Loucy (cell line): ENCODE measurements around the gene DGKI.

Source experiments
- H2AFZ ChIP-seq: fragments of 200-600 bp; sonication (generic); 2 replicates; pipeline ENCODE4 v1.6.0; 2016; ENCODE audit warnings: antibody characterized with exemption, mild to moderate bottlenecking, low read length, moderate library complexity
- H3F3A ChIP-seq: fragments of 200-600 bp; 2 replicates; pipeline ENCODE4 v1.6.0; 2016; ENCODE audit warnings: antibody characterized with exemption, low read depth, mild to moderate bottlenecking
- H3K27me3 ChIP-seq: fragments of 200-600 bp; sonication (generic); 2 replicates; pipeline ENCODE4 v1.6.1; 2014; ENCODE audit warnings: low read length, mild to moderate bottlenecking; ENCODE audit not compliant: insufficient read depth, poor library complexity, severe bottlenecking
- H3K36me3 ChIP-seq: fragments of 200-600 bp; sonication (generic); 2 replicates; pipeline ENCODE4 v1.6.1; 2016; ENCODE audit warnings: low read length; ENCODE audit not compliant: insufficient read depth
- H3K4me1 ChIP-seq: fragments of 200-600 bp; sonication (generic); 2 replicates; pipeline ENCODE4 v1.5.1; 2014; ENCODE audit warnings: low read length, mild to moderate bottlenecking; ENCODE audit not compliant: insufficient read depth, poor library complexity, severe bottlenecking
- H3K4me2 ChIP-seq: fragments of 200-600 bp; sonication (generic); 2 replicates; pipeline ENCODE4 v1.6.0; 2014; ENCODE audit warnings: antibody characterized with exemption, low read length, low read depth, mild to moderate bottlenecking; ENCODE audit not compliant: poor library complexity, severe bottlenecking
- H3K4me3 ChIP-seq: fragments of 200-600 bp; sonication (generic); 2 replicates; pipeline ENCODE4 v1.5.1; 2014; ENCODE audit warnings: low read length, mild to moderate bottlenecking, mixed read lengths; ENCODE audit not compliant: poor library complexity, severe bottlenecking
- H3K79me2 ChIP-seq: fragments of 200-600 bp; sonication (generic); 2 replicates; pipeline ENCODE4 v1.6.1; 2014; ENCODE audit warnings: low read length; ENCODE audit not compliant: insufficient read depth
- H3K9ac ChIP-seq: fragments of 200-600 bp; sonication (generic); 2 replicates; pipeline ENCODE4 v1.6.0; 2014; ENCODE audit warnings: mild to moderate bottlenecking, low read depth, low read length, moderate library complexity; ENCODE audit not compliant: poor library complexity, severe bottlenecking
- H3K9me2 ChIP-seq: fragments of 200-600 bp; sonication (generic); replicated peaks from 2 replicates; pipeline ENCODE4 v1.6.1; 2016; ENCODE audit warnings: low read depth, low read length, mixed read lengths
- H3K9me3 ChIP-seq: fragments of 200-600 bp; sonication (generic); 2 replicates; pipeline ENCODE4 v1.6.1; 2014; ENCODE audit warnings: mild to moderate bottlenecking, antibody characterized with exemption, low read length, low read depth; ENCODE audit not compliant: insufficient read depth
- H4K20me1 ChIP-seq: fragments of 200-600 bp; sonication (generic); 2 replicates; pipeline ENCODE4 v1.6.0; 2014; ENCODE audit warnings: antibody characterized with exemption, low read length, mild to moderate bottlenecking; ENCODE audit not compliant: insufficient read depth, poor library complexity, severe bottlenecking
- CTCF ChIP-seq: fragments of 200-600 bp; sonication (generic); conservative IDR thresholded peaks from 2 replicates; pipeline ENCODE4 v1.5.1; 2014; ENCODE audit warnings: mild to moderate bottlenecking, antibody characterized with exemption, low read length
- EZH2phosphoT487 ChIP-seq: fragments of 200-600 bp; IDR thresholded peaks from 2 replicates; pipeline ENCODE4 v1.6.1; 2018; ENCODE audit warnings: antibody characterized with exemption, mild to moderate bottlenecking, moderate library complexity, borderline replicate concordance

DGKI gene

GRCh38 chr7:137366995-137367394 is 479.8 kb downstream of the DGKI start:
- Histone ChIP-seq H3F3A (no peaks in the 10 kb centered on the region), H4K20me1 (no peaks in the 10 kb centered on the region), H3K9me2 (no peaks in the 10 kb centered on the region), H3K9me3 (no peaks in the 10 kb centered on the region), H3K27me3 (no peaks in the 10 kb centered on the region), H3K4me3 (no peak overlapping the region), H3K4me2 (no peak overlapping the region), H3K4me1 (no peaks in the 10 kb centered on the region), H2AFZ (no peak overlapping the region), H3K79me2 (no peaks in the 10 kb centered on the region), H3K36me3 (no peaks in the 10 kb centered on the region), H3K9ac (no peak overlapping the region)
- TF ChIP-seq EZH2phosphoT487 (no peak), CTCF (no peak)

GRCh38 chr7:137363683-137364082 is 483.1 kb downstream of the DGKI start:
- no peaks in the 10 kb centered on the region for H3K4me1 ChIP-seq
- H3K4me2 ChIP-seq, result no peak overlapping the region
- no peaks in the 10 kb centered on the region for H4K20me1 ChIP-seq
- no peaks in the 10 kb centered on the region for H3K9me2 ChIP-seq
- H3K4me3 ChIP-seq, result no peak overlapping the region
- TF ChIP-seq EZH2phosphoT487 (no peak), CTCF (no peak)
- no peaks in the 10 kb centered on the region; the same call in 1 of the 2 replicates for H3K9me3 ChIP-seq
- H3K27me3 ChIP-seq, result no peaks in the 10 kb centered on the region
- H3K9ac ChIP-seq, result no peak overlapping the region
- H3K36me3 ChIP-seq, result no peaks in the 10 kb centered on the region
- no peaks in the 10 kb centered on the region for H3K79me2 ChIP-seq
- no peaks in the 10 kb centered on the region for H3F3A ChIP-seq
- H2AFZ ChIP-seq, result no peak overlapping the region

GRCh38 chr7:137360087-137360679 is 486.6 kb downstream of the DGKI start:
- H3K9ac ChIP-seq, result no peak overlapping the region
- H3F3A ChIP-seq, result no peaks in the 10 kb centered on the region
- H3K79me2 ChIP-seq, result no peaks in the 10 kb centered on the region
- H3K4me1 ChIP-seq, result no peaks in the 10 kb centered on the region
- no peaks in the 10 kb centered on the region; the same call in 1 of the 2 replicates for H3K9me3 ChIP-seq
- TF ChIP-seq EZH2phosphoT487, result no peak
- no peak for TF ChIP-seq CTCF
- H3K36me3 ChIP-seq, result no peaks in the 10 kb centered on the region
- H3K9me2 ChIP-seq, result no peaks in the 10 kb centered on the region
- no peak overlapping the region for H3K4me2 ChIP-seq
- no peaks in the 10 kb centered on the region for H3K27me3 ChIP-seq
- H4K20me1 ChIP-seq, result no peaks in the 10 kb centered on the region
- no peak overlapping the region for H3K4me3 ChIP-seq
- no peak overlapping the region for H2AFZ ChIP-seq
